HL-60 (cell line): Measurements from ENCODE around the gene TMEM63B.

Experiments used
- DNase-seq, 2 experiments: peaks; one replicate each; pipeline ENCODE4 v3.0.0-alpha.2; 2010 to 2020; ENCODE audit warnings: low read depth in 1 of 2, low spot score in 1 of 2
- H3K27ac ChIP-seq: fragments of 250-450 bp; sonication (Bioruptor Pico); replicated peaks from 2 replicates; pipeline ENCODE4 v1.5.1; 2020; ENCODE audit warnings: mild to moderate bottlenecking, moderate library complexity
- H3K27me3 ChIP-seq: fragments of 250-450 bp; sonication (Bioruptor Pico); 2 replicates; pipeline ENCODE4 v1.5.1; 2021; ENCODE audit warnings: mild to moderate bottlenecking, moderate library complexity; ENCODE audit not compliant: insufficient read depth, poor library complexity, severe bottlenecking
- H3K4me3 ChIP-seq: replicated peaks from 2 replicates; pipeline ENCODE4 v1.5.1; 2011; ENCODE audit warnings: mild to moderate bottlenecking, control low read depth, low read length; ENCODE audit not compliant: insufficient read depth
- CTCF ChIP-seq: IDR thresholded peaks from one replicate; pipeline ENCODE4 v1.5.1; 2011; ENCODE audit warnings: low read length, control low read depth, inconsistent platforms; ENCODE audit not compliant: insufficient read depth
- GABPA ChIP-seq: IDR thresholded peaks from 2 replicates; pipeline ENCODE4 v1.6.1; 2012; ENCODE audit warnings: low read depth
- POLR2AphosphoS5 ChIP-seq: IDR thresholded peaks from 2 replicates; pipeline ENCODE4 v1.6.1; 2012; ENCODE audit warnings: low read depth
- REST ChIP-seq: IDR thresholded peaks from 2 replicates; pipeline ENCODE4 v1.6.1; 2012; ENCODE audit warnings: low read depth; ENCODE audit not compliant: insufficient replicate concordance
- SPI1 ChIP-seq: IDR thresholded peaks from 2 replicates; pipeline ENCODE4 v1.6.1; 2012; ENCODE audit warnings: low read depth, mild to moderate bottlenecking, borderline replicate concordance

TMEM63B gene

GRCh38 chr6:44201200-44201599 lies 73.8 kb downstream of the TMEM63B start:
- DNase-seq: no peak
- Histone ChIP-seq H3K4me3 (no peak overlapping the region), H3K27me3 (no peaks in the 10 kb centered on the region), H3K27ac (no peak overlapping the region)
- TF ChIP-seq CTCF (no peak), REST (no peak), POLR2AphosphoS5 (no peak), GABPA (no peak), SPI1 (no peak)

- no peaks in the 10 kb centered on the region for H3K27me3 ChIP-seq
- no peak overlapping the region for H3K4me3 ChIP-seq
- DNase-seq: no peak
- no peak for TF ChIP-seq SPI1
- no peak for TF ChIP-seq CTCF
- no peak for TF ChIP-seq REST
- no peak for TF ChIP-seq GABPA
- TF ChIP-seq POLR2AphosphoS5: no peak
- H3K27ac ChIP-seq: no peak overlapping the region
Observed at GRCh38 chr6:44201638-44202303, 74.4 kb downstream of the TMEM63B start.

- H3K27me3 ChIP-seq: no peaks in the 10 kb centered on the region
- DNase-seq: no peak
- H3K27ac ChIP-seq: no peak overlapping the region
- TF ChIP-seq GABPA: no peak
- no peak for TF ChIP-seq POLR2AphosphoS5
- no peak for TF ChIP-seq CTCF
- no peak for TF ChIP-seq SPI1
- no peak overlapping the region for H3K4me3 ChIP-seq
Observed at GRCh38 chr6:44202332-44202971, 75.1 kb downstream of the TMEM63B start.
